ENCODE data around the gene LAMB1.

LAMB1 gene

DNA sequence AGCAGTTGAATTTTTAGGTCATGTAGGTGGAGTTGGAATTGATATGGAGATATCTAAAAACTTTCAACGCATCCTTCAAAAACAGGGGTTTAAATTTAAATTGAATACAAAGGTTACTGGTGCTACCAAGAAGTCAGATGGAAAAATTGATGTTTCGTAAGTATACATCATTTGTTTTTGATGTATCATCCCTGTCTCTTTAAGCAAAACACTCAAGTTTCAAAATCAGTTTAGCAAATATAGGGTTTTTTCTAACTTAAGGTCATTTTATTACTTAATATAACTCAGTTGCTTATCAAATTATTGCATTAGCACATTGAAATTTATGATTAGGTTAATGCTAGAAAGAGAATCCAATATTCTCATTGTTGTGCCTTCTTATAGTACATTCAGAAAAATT is 87.4 kb downstream of the LAMB1 start:
- no peaks in the 10 kb centered on the region for H3K27me3 ChIP-seq (ENCODE audit: insufficient read depth, poor library complexity, severe bottlenecking)
- H3K4me3 ChIP-seq (replicated peaks; ENCODE audit: insufficient read depth, low read length) = no peak overlapping the region
- no peak for DNase-seq (ENCODE audit: low read depth in 1 of 2, low spot score in 1 of 2)
- TF ChIP-seq POLR2AphosphoS5 (IDR thresholded peaks at IDR 0.05; ENCODE audit: low read depth) = no peak
- TF ChIP-seq GABPA (IDR thresholded peaks at IDR 0.05; ENCODE audit: low read depth) = no peak
- TF ChIP-seq SPI1 (IDR thresholded peaks at IDR 0.05; ENCODE audit: borderline replicate concordance, low read depth) = no peak
- TF ChIP-seq, protein P1, sequence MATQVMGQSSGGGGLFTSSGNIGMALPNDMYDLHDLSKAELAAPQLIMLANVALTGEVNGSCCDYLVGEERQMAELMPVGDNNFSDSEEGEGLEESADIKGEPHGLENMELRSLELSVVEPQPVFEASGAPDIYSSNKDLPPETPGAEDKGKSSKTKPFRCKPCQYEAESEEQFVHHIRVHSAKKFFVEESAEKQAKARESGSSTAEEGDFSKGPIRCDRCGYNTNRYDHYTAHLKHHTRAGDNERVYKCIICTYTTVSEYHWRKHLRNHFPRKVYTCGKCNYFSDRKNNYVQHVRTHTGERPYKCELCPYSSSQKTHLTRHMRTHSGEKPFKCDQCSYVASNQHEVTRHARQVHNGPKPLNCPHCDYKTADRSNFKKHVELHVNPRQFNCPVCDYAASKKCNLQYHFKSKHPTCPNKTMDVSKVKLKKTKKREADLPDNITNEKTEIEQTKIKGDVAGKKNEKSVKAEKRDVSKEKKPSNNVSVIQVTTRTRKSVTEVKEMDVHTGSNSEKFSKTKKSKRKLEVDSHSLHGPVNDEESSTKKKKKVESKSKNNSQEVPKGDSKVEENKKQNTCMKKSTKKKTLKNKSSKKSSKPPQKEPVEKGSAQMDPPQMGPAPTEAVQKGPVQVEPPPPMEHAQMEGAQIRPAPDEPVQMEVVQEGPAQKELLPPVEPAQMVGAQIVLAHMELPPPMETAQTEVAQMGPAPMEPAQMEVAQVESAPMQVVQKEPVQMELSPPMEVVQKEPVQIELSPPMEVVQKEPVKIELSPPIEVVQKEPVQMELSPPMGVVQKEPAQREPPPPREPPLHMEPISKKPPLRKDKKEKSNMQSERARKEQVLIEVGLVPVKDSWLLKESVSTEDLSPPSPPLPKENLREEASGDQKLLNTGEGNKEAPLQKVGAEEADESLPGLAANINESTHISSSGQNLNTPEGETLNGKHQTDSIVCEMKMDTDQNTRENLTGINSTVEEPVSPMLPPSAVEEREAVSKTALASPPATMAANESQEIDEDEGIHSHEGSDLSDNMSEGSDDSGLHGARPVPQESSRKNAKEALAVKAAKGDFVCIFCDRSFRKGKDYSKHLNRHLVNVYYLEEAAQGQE (IDR thresholded peaks at IDR 0.05; ENCODE audit: insufficient replicate concordance, low read depth) = no peak
- TF ChIP-seq, protein P2, sequence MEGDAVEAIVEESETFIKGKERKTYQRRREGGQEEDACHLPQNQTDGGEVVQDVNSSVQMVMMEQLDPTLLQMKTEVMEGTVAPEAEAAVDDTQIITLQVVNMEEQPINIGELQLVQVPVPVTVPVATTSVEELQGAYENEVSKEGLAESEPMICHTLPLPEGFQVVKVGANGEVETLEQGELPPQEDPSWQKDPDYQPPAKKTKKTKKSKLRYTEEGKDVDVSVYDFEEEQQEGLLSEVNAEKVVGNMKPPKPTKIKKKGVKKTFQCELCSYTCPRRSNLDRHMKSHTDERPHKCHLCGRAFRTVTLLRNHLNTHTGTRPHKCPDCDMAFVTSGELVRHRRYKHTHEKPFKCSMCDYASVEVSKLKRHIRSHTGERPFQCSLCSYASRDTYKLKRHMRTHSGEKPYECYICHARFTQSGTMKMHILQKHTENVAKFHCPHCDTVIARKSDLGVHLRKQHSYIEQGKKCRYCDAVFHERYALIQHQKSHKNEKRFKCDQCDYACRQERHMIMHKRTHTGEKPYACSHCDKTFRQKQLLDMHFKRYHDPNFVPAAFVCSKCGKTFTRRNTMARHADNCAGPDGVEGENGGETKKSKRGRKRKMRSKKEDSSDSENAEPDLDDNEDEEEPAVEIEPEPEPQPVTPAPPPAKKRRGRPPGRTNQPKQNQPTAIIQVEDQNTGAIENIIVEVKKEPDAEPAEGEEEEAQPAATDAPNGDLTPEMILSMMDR (IDR thresholded peaks at IDR 0.05; ENCODE audit: insufficient read depth, low read length) = no peak
- H3K27ac ChIP-seq (replicated peaks) = no peak overlapping the region

DNA sequence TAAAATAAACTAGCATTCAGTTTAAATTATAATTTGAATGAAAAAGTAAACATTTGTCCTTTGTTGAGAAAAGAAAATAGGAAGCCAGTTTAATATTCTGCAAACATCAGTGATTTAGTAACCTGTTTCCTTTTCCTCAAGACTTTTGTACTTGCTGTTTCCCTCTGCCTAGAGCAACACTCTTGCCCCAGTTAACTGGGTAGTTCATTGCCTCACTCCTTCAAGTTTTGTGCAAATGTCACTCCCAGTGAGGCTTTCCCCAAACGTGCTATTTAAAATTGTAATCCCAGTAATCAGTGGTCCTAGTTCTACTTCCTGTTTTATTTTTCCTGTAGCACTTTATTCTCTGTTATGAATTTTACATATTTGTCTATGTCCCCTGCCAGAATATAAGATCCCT is 88.1 kb downstream of the LAMB1 start:
- Histone ChIP-seq H3K27me3 (ENCODE audit: insufficient read depth, poor library complexity, severe bottlenecking) (no peaks in the 10 kb centered on the region), H3K27ac (replicated peaks) (no peak overlapping the region), H3K4me3 (replicated peaks; ENCODE audit: insufficient read depth, low read length) (no peak overlapping the region)
- peak in 1 of 2 experiments; percentile 59 for DNase-seq (ENCODE audit: low read depth in 1 of 2, low spot score in 1 of 2)
- TF ChIP-seq POLR2AphosphoS5 (IDR thresholded peaks at IDR 0.05; ENCODE audit: low read depth) = no peak
- TF ChIP-seq, protein P2 (IDR thresholded peaks at IDR 0.05; ENCODE audit: insufficient read depth, low read length) = no peak
- TF ChIP-seq, protein P1 (IDR thresholded peaks at IDR 0.05; ENCODE audit: insufficient replicate concordance, low read depth) = no peak
- no peak for TF ChIP-seq GABPA (IDR thresholded peaks at IDR 0.05; ENCODE audit: low read depth)
- no peak for TF ChIP-seq SPI1 (IDR thresholded peaks at IDR 0.05; ENCODE audit: borderline replicate concordance, low read depth)

DNA sequence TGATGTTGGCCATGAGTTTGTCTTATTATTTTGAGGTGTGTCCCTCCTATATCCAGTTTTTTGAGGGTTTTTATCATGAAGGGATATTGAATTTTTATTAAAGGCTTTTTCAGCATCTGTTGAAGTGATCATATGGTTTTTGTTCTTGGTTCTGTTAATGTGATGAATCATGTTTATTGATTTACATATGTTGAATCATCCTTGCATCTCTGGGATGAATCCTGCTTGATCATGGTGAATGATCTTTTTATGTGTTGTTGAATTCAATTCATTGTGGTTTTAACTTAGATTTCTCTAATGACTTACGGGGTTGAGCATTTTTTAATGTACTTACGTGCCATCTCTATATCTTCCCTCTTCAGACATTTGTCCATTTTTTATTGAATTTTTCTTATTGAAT is 89.1 kb downstream of the LAMB1 start:
- DNase-seq (ENCODE audit: low read depth in 1 of 2, low spot score in 1 of 2) = no peak
- no peak overlapping the region for H3K27ac ChIP-seq (replicated peaks)

More for the DNA sequence above, 89.1 kb downstream of the LAMB1 start:
- Histone ChIP-seq H3K27me3 (ENCODE audit: insufficient read depth, poor library complexity, severe bottlenecking) (no peaks in the 10 kb centered on the region), H3K4me3 (replicated peaks; ENCODE audit: insufficient read depth, low read length) (no peak overlapping the region)
- TF ChIP-seq, protein P1 (IDR thresholded peaks at IDR 0.05; ENCODE audit: insufficient replicate concordance, low read depth) = no peak
- TF ChIP-seq GABPA (IDR thresholded peaks at IDR 0.05; ENCODE audit: low read depth) = no peak
- TF ChIP-seq POLR2AphosphoS5 (IDR thresholded peaks at IDR 0.05; ENCODE audit: low read depth) = no peak
- TF ChIP-seq, protein P2 (IDR thresholded peaks at IDR 0.05; ENCODE audit: insufficient read depth, low read length) = no peak
- TF ChIP-seq SPI1 (IDR thresholded peaks at IDR 0.05; ENCODE audit: borderline replicate concordance, low read depth) = no peak

Data from HL-60 (cell line).